NCI-H345 treated with DMSO at 0.1 percent for 48 hours (cell line): ENCODE results near the gene ANKRD62.

Experiments used
- DNase-seq: peaks from one replicate; lab custom pipeline; 2025; ENCODE audit not compliant: unreplicated experiment; lab: John Stamatoyannopoulos, UW

Gene ANKRD62

DNA sequence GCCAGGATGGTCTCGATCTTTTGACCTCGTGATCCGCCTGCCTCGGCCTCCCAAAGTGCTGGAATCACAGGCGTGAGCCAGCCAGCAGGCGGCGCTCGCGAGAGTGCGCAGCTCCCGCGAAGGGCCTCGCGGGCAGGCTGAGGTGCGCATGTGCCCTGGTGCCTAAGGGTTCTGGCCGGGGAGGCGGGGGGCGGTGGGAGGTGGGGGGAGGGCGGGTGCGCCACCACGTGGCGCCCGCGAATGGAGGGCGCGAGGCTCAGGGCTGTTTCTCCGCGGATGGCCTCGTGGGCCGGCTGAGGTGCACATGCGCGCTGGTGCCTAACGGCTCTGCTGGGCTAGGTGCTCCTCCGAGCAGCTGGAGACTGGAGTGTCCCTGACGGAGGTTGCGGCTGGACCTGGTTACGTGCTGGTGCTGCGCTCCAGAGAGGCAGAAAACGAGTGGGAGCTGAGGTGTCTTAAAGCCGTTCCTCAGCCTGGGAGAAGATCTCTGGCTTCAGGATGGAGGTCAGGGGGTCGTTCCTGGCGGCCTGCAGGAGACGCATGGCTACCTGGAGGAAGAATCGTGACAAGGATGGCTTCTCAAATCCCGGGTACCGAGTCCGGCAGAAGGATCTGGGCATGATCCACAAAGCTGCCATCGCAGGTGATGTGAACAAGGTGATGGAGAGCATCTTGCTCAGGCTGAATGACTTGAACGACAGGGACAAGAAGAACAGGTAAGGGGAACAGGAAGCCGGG, at the start of gene ANKRD62:
ANKRD62 (plus strand) TSS at position 324 of the 738 bp plus-strand sequence; CDS start at position 499, 175 bp downstream.
- no peak for DNase-seq

- DNase-seq, result no peak
Measured at GRCh38 chr18:12044591-12044990, 49.1 kb upstream of the ANKRD62 start.

DNA sequence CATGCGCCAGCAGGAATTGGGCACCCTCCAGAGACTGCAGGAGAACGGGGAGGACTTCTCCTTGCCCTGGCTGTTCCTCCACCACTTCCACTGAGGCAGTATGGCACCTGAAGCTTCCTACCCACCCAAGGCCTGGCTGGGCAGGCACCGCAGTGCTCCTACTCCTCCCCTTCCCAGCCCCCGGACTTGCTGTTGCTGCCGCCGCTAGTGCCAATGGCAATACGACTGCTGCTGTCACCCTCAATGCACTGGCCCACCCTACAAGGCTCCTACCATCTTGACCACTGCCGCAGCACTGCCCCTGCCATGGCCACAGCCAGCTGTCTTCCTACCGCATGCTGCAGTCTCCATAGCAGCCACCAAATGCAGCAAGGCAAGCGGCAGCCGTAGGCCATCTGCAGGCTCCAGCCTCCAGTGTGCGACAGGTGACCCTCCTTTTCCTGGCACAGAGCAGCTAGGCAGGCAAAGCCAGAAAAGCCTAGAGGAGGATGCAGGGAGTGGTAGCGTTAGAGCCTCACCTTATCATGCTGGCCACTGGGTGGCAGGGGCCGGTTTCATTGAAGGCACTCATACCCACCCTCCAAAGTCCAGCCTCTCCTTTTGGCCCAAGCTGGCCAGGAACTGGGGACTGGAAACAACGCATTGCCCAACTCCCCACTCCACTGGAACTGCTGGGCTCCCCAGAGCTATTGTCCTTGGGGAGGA, 47.4 kb upstream of the ANKRD62 start:
- DNase-seq, result no peak

DNA sequence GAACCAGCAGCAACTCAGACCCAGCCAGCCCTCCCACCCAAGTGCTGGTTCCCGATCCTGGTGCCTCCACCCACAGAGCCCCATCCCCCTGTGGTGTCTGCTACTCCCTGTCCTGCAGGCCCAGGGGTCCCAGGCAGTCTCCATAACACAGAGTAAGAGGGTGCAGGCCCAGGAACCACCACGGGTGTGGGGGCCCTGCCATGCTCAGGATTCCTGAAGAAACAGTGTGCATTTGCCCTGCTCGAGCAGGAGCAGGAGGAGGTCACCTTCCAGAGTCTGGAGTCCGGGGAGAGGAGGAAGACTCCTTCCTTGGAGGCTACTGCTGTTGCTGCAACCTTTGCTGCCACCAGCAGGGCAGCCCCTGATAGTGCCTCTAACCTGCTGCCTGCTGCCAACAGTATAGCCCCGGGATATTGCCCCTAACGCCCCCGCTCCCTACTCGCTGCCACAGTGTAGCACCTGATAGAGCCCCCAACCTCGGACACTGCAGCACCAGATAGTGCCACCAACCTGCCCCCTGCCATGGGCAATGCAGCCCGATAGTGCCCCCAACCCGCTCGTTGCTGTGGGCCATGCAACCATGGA, 46.8 kb upstream of the ANKRD62 start:
- no peak for DNase-seq

DNA sequence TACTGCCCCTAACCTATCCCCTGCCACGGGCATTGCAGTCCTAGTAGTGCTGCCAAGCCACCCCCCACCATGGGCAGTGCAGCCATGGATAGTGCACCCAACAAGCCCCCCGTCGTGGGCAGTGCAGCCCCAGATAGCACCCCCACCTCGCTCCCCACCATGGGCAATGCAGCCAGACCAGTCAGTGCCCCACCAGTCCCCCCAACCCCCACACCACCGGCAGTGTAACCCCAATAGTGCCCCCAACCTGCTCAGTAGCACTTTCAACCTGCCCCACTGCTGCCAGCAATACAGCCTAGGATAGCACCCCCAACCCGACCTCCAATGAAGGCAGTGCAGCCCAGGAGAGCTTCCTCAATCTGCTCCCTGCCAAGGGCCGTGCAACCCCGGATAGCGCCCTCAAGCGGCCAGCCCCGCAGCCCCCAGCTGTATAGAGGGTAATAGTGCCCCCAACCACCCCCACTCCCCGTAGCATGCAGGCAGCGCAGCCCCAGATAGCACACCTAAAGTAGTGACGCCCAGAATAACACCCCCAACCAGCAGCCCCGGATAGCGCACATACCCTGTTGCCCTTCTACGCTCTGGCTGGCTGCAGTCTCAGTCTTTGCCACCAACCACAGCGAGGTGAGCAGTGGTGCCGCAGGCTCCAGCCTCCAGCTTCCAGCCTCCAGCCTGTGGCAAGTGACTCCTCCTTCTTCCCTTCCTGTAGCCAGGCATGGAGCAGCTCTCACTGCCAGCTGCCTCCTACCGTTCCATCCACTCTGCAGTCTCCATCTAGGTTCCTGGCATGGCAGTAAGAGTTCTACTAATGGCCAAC, 45.4 kb upstream of the ANKRD62 start:
- DNase-seq, result no peak

DNA sequence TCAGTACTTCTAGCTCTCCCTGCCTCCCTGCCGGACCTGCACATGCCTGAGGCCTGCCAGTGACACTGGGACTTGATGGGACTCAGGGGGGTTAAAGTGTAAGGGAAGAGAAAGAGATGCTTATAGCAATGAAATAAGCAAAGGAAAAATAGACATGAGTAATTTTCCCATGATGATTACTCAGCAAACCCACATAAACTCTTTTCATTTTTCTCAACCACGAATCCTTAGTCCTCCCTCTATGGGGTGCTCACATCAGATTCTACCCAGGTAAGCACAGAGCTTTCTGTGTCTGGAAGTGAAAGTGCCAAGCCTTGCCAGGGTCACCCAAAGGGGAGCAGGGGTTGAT, 44.8 kb upstream of the ANKRD62 start:
- no peak for DNase-seq

DNA sequence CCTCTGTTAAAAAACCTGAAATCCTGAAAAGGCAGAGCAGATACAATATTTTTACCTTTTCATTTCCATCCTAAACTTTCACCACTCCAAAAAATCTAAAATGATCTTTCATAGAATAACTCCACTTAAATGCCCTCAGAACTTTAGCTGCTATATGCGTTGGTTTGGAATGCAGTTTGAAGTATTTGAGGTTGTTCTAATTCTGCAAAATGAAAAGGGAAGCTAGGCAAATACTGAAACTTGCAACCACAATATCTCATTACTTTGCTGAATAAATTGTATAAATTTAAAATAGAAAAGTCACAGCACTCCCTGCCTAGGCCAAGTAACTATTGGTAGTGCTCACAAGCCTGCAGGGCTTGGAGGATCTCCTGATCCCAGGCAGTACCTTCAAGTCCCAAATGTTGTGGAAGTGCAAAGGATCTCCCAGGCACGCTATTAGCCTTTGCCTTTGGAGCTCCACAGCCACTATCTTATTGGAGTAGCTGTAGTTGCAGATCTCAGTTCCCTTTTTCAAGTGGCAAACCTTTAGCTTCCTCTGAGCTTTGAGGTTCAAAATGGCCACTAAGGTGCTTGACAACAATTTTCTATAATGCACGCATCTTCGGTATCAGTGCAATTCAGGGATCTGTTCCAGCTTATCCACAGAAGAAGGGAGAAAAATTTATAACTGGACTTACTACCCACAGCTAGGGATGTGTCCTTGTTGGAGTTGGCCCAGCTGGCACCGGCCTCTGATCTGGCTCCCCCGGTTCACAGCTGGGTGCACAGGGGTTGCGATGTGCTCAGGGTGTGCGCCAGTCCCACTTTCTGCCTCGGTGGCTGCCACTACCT, 43.4 kb upstream of the ANKRD62 start:
- DNase-seq, result no peak

DNA sequence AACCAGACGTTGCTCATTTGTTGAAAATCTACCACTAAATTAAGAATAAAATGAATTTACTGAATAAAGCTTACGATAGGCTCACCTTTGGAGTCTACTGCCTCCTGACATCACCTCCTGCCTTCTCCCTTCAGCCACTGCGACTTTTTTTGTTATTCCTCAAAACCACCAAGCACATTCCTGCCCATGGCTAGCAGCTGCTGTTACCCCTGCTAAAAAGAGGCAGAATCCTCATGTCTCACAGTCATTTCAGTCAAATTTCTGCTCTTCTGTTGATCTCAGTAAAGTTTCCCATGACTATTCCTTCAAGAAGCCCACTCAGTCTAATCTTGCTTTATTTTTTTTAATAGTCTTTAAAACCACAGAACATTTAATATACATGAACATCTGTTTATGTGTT, 40.8 kb upstream of the ANKRD62 start:
- no peak for DNase-seq

DNA sequence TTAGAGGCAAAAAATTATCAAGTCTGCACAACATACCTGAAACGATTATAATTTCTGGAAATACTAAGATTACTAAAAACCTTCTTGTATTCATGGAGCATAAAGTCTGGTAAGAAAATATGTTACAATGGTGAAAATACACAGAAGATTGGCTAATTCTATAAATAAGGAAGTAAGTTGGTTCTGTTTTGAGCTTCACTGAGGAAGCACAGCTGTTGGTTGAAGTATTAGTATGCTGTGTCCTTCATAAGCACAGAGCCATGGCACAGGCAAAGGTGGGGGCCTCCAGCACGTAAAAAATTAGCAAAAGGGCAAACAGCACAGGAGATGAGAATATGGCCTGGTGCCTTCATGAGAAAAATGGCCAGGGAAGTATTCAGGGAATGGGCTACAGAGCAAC, 40.4 kb upstream of the ANKRD62 start:
- no peak for DNase-seq

- no peak for DNase-seq
Measured at GRCh38 chr18:12056034-12056883, 37.4 kb upstream of the ANKRD62 start.

DNA sequence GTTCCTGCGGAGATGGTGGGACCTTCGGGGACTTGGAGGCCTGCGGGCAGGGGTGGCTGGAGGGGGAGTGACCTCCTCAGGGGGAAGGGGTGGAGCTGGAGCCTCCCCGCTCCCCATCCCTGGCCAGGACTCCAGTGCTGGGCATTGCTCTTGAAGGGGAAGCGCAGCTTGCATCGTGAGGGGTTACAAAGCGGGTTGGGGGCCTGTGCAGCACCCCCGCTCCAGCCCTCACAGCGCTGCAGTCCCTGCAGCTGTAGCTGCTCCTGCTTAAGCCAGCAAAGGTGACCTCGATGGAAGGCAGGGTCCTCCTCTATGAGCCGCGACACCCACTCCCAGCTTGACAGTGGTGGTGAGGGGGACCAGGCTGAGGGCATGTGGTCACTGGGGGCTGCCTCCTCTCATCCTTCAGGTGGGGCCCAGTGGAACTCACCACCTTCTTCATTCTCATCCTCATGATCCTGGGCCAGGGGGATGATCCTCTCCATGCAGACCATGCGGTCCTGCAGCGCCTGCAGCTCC, 36.7 kb upstream of the ANKRD62 start:
- DNase-seq, result no peak

- no peak for DNase-seq
Measured at GRCh38 chr18:12057419-12058039, 36.1 kb upstream of the ANKRD62 start.

- no peak for DNase-seq
Measured at GRCh38 chr18:12059334-12060181, 34.1 kb upstream of the ANKRD62 start.

GRCh38 chr18:12060182-12060870, 33.3 kb upstream of the ANKRD62 start:
- DNase-seq, result no peak

- no peak for DNase-seq
Measured at GRCh38 chr18:12061685-12062084, 32.0 kb upstream of the ANKRD62 start.

- no peak for DNase-seq
Measured at GRCh38 chr18:12062974-12063373, 30.7 kb upstream of the ANKRD62 start.

DNA sequence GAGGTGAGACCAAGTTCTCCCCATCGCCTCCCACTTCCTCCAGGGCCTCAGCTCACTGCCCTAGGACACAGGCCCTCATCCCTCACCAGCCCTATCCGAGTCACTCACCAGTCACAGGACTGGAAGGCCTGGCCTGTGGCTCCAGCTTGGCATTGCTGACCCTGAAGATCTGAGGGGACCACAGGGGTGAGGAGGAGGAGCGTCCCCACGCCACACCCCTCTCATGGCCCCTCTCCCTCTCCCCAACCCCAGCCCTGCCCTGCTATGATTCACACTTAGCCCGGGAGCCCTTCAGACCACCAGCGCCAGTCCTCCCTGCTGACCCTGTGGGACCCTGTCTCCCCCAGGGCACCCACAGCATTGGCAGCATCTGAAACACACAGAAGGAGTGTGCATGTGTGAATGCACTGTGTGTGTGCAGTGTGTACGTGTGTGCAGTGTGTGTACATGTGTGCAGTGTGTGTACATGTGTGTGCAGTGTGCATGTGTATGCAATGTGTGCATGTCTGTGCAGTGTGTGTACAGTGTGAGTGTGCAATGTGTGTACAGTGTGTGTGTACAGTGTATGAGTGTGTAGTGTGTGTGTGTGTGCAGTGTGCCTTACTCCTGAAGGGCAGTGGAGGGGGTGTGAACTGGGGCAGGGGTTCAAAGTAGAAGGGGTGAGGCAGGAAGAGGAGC, 29.4 kb upstream of the ANKRD62 start:
- no peak for DNase-seq
